Astrocyte of the spinal cord (primary cell): Measurements from ENCODE around the gene CLASP1.
"Not testable (repeated sequence)": the region's sequence is repeated elsewhere in the genome, so short reads cannot be mapped to it uniquely, and the experiment has no call there.

Experiments used
- DNase-seq: peaks from one replicate; pipeline ENCODE4 v3.0.0; 2011; ENCODE audit warnings: low read depth, low spot score
- H3K4me3 ChIP-seq: 2 replicates; pipeline ENCODE4 v1.5.1; 2011; ENCODE audit warnings: low read depth, mild to moderate bottlenecking, low read length, moderate library complexity
- CTCF ChIP-seq: IDR thresholded peaks from 2 replicates; pipeline ENCODE4 v1.5.1; 2012; ENCODE audit warnings: low read depth, mild to moderate bottlenecking, low read length, inconsistent platforms
- in situ Hi-C: cut with HindIII; loops from 2 replicates; pipeline ENCODE4 v1.10.0; 2017; ENCODE audit warnings: low sequenced_read_pairs

The CLASP1 gene

DNA sequence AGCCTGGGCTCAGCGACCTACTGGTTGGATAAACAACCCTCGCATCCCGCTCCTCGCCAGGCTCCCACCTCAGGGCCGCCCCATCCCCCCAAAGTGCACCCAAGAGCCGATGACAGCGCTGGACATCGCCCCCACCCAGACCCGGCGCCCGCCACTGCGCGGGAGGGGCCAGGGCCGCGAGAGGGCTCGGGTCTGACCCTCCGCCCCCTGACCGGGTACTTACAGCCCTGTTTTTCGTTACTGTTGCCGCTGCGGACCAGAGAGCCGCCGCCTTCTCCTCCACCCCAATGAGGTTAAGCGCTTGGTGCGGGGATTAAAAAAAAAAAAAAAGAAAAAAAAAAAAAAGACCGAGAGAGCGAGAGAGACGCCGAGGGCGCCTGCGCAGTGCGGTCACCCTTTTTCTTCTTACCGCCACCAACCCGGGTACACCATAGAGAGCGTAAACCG is at the start of gene CLASP1:
TSS of gene CLASP1 (minus strand) at position 314 of the 447 bp plus-strand sequence. CDS start 43,567 bp downstream, outside the sequence.
- peak within 1 kb of the TSS; percentile 85 for H3K4me3 ChIP-seq
- in situ Hi-C loops: no loop called here
- TF ChIP-seq CTCF: no peak
- no peak for DNase-seq

DNA sequence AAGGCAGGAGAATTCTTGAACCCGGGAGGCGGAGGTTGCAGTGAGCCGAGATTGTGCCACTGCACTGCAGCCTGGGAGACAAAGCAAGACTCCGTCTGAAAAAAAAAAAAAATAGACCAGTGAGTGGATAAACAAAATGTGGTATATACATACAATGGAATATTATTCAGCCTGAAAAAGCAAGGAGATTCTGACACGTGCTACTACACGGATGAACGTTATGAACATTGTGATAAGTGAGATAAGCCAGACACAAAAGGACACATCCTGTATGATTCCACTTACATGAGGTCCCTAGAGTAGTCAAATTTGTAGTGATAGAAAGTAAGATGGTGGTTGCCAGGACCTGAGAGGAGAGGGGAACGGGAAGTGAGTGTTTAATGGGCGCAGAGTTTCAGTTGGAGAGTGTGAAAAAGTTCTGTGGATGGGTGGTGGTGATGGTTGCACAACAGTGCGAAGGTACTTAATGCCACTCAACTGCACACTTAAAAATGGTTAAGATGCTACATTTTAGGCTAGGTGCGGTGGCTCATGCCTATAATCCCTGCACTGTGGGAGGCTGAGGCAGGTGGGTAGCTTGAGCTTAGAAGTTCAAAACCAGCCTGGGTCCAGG is 49.2 kb upstream of the CLASP1 start:
- no peak overlapping the region for H3K4me3 ChIP-seq
- TF ChIP-seq CTCF: no peak
- no peak for DNase-seq
- in situ Hi-C loops: no loop called here

DNA sequence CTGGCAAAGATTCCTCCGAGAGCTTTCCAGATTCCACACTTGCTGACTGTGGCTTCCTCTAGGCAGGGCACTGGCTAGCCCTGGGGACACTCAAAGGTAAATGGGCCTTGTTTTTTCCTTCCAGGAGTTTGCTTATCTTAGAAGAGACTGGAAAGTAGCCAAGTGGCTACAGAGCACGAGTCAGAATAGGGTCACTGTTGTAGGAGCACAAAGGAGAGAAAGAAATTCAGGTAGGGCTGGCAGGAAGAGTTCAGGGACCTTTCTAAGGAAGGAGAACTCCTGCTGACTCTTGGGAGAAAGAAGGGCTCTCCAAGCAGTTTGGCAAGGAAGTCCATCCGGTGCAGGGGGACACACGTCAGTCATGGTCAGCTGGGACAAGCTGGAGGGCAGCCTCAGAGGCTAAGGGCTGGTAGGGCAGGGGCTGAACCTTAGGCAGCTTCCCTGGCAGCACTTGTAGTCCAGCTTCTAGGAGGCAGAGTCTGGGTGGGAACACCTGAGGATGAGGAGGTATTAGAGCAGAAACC is 47.9 kb upstream of the CLASP1 start:
- H3K4me3 ChIP-seq: no peak overlapping the region
- DNase-seq: no peak
- no peak for TF ChIP-seq CTCF
- in situ Hi-C loops: no loop called here

- H3K4me3 ChIP-seq: no peak overlapping the region
- TF ChIP-seq CTCF: no peak
- no peak for DNase-seq
- in situ Hi-C loops: no loop called here
Observed at GRCh38 chr2:121696410-121696930, 47.2 kb upstream of the CLASP1 start.

GRCh38 chr2:121695171-121695451 is 45.8 kb upstream of the CLASP1 start:
- in situ Hi-C loops: no loop called here

GRCh38 chr2:121694398-121695170 is 45.3 kb upstream of the CLASP1 start:
- in situ Hi-C loops: no loop called here
- peak; percentile 85 for DNase-seq
- no peak for TF ChIP-seq CTCF
- H3K4me3 ChIP-seq: no peak overlapping the region

More at GRCh38 chr2:121695171-121695451, 45.8 kb upstream of the CLASP1 start:
- no peak overlapping the region for H3K4me3 ChIP-seq
- DNase-seq: peak; percentile 5
- TF ChIP-seq CTCF: no peak

GRCh38 chr2:121690572-121690971 is 41.3 kb upstream of the CLASP1 start:
- H3K4me3 ChIP-seq, DNase-seq, in situ Hi-C loops: not testable (repeated sequence)
